GM18867 (cell line): ENCODE data around the gene S100A7A.
"Not testable (repeated sequence)": the region's sequence is repeated elsewhere in the genome, so short reads cannot be mapped to it uniquely, and the experiment has no call there.

Experiments used
- ATAC-seq: cut with Tn5 transposase; IDR thresholded peaks from one replicate; pipeline ENCODE4 v1.9.1; 2021; ENCODE audit warnings: mild to moderate bottlenecking, moderate library complexity; ENCODE audit not compliant: unreplicated experiment

Gene S100A7A

DNA sequence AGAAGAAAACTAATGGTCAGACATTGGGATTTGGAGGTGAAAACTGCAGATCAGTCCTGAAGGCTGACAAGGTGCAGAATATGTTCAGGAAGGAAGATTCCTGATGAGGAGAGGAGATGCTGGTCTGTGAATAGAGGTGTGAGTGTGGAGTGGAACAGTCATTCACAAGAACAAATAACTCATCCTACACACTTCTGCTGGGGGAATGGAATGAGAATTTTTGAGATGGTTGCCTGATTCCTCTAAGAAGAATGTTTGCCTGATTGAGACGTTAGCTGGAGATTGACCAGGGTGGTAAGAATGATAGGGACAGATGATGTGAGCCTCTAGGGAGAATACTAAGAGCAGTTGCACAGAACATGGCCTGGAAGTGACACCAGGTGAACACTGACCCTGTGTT is 40.1 kb downstream of the S100A7A start:
- no peak for ATAC-seq

GRCh38 chr1:153459655-153460054 is 43.3 kb downstream of the S100A7A start:
- ATAC-seq: no peak

- no peak for ATAC-seq
Measured at GRCh38 chr1:153460551-153460950, 44.2 kb downstream of the S100A7A start, which contains the start of gene S100A7. S100A7 (minus strand) TSS chr1:153460651; CDS start chr1:153459013, 1,638 bp downstream.

GRCh38 chr1:153462741-153463140 is 46.4 kb downstream of the S100A7A start:
- ATAC-seq: not testable (repeated sequence)

DNA sequence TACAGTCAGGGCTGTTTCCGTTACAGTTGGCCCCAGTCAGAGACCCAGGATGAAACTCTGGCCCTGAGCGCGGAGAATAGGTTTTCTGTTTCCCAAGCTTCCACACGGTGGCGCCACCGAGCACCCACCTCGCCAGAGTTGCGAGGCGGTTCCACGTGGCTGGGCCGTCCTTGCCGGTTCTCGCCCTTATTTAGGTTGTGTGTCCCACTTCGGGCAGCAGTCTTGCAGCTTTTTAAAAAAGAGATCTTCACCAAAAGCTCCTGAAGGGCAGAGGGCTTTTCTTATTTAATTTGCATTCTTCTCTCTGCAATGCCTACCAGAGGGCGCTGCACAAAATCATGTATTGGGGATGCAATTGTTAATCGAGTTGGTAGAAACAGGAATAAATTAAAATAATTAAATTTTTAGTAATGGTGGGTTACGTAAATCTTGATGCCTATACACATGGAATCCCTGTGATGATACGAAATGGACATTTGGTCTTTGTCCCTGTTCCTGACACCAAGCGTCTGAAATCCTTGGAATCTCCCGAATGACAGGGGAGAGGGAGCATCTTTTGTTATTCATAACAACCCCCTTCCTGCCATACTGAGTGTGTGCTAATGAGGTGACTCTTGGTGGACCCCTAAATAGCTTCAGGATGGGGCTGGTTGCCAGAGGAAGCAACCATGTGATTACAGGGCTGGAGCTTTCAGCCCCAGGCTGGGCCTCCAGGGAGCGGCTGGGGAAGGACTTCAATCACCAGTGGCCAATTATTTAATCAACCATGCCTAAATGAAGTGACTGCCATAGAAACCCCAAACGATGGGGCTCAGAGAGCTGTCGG is 49.7 kb downstream of the S100A7A start:
- ATAC-seq: no peak

DNA sequence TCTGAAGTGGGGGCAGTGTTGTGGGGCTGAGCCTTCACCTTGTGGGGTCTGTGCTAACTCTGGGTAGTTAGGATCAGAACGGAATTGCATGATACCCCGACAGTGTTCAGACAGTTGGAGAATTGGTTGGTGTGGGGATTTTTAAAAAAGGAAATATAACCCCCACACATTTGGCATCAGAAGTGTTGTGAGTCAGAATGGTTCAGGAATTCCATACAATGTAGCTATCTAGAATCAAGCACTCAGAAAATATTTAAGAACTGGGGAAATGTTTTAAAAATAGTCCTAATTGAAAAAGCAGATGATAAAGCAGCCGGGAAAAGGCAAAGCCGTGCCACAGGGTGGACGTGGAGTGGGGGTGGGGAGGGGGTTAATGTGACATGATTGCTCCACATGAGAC is 50.6 kb downstream of the S100A7A start:
- no peak for ATAC-seq

DNA sequence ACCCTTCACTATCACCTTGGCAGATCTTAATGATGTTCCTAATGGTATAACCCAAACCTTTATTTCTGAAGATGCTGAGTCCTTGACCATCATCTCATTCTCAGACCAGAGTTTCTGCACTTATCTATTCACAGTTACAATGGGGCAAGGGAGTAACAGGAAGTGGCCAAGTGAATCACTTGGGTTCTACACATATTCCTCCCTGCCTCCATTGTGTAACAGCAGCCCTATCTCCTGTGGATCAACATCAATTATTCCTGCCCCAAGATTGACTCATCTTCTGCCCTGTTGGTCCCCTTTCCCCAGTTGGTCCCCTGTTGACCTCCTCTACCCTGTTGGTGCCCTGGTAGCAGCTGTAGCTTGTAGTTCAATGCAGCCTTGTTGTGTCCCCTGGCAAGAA is 54.4 kb downstream of the S100A7A start:
- no peak for ATAC-seq
